IMR-90 (cell line): ENCODE data around the gene CCM2.

Experiments used
- BHLHE40 ChIP-seq: fragments of 150-350 bp; IDR thresholded peaks from 2 replicates; pipeline ENCODE4 v1.6.1; 2016; ENCODE audit warnings: mild to moderate bottlenecking, low read depth, low read length
- CEBPB ChIP-seq: IDR thresholded peaks from 2 replicates; pipeline ENCODE4 v1.6.1; 2012; ENCODE audit warnings: low read depth, low read length, improper control_type of control experiment
- CHD1 ChIP-seq: IDR thresholded peaks from 2 replicates; pipeline ENCODE4 v1.6.1; 2012; ENCODE audit warnings: low read depth, low read length, improper control_type of control experiment
- FOS ChIP-seq: fragments of 150-350 bp; IDR thresholded peaks from 2 replicates; pipeline ENCODE4 v1.6.1; 2016; ENCODE audit warnings: low read depth, low read length
- MAFK ChIP-seq: IDR thresholded peaks from 2 replicates; pipeline ENCODE4 v1.6.1; 2012; ENCODE audit warnings: low read depth, low read length, improper control_type of control experiment
- MXI1 ChIP-seq: IDR thresholded peaks from 2 replicates; pipeline ENCODE4 v1.6.1; 2012; ENCODE audit warnings: low read depth, mild to moderate bottlenecking, low read length, moderate library complexity, borderline replicate concordance
- NFE2L2 ChIP-seq: fragments of 150-350 bp; IDR thresholded peaks from 2 replicates; pipeline ENCODE4 v1.6.1; 2016; ENCODE audit warnings: low read depth, mild to moderate bottlenecking, low read length
- POLR2A ChIP-seq: IDR thresholded peaks from 2 replicates; pipeline ENCODE4 v1.6.1; 2012; ENCODE audit warnings: mild to moderate bottlenecking, low read depth, low read length
- RAD21 ChIP-seq: IDR thresholded peaks from 2 replicates; pipeline ENCODE4 v1.6.1; 2012; ENCODE audit warnings: low read length, improper control_type of control experiment
- RCOR1 ChIP-seq: IDR thresholded peaks from 2 replicates; pipeline ENCODE4 v1.6.1; 2012; ENCODE audit warnings: mild to moderate bottlenecking, low read length, improper control_type of control experiment; ENCODE audit not compliant: insufficient replicate concordance
- RFX5 ChIP-seq: IDR thresholded peaks from 2 replicates; pipeline ENCODE4 v1.8.0; 2012; ENCODE audit warnings: low read depth, mild to moderate bottlenecking, low read length, moderate library complexity
- SMC3 ChIP-seq: fragments of 150-350 bp; IDR thresholded peaks from 2 replicates; pipeline ENCODE4 v1.6.1; 2016; ENCODE audit warnings: low read depth, mild to moderate bottlenecking, antibody characterized with exemption, low read length, moderate library complexity
- TF ChIP-seq, protein P1 (sequence below): conservative IDR thresholded peaks from 2 replicates; pipeline ENCODE4 v1.5.1; 2012; ENCODE audit warnings: mild to moderate bottlenecking, low read depth, low read length, improper control_type of control experiment
- TF ChIP-seq, protein P2 (sequence below): fragments of 150-350 bp; IDR thresholded peaks from 2 replicates; pipeline ENCODE4 v1.6.1; 2017; ENCODE audit warnings: mild to moderate bottlenecking, antibody characterized with exemption, low read length, low read depth

DNA sequence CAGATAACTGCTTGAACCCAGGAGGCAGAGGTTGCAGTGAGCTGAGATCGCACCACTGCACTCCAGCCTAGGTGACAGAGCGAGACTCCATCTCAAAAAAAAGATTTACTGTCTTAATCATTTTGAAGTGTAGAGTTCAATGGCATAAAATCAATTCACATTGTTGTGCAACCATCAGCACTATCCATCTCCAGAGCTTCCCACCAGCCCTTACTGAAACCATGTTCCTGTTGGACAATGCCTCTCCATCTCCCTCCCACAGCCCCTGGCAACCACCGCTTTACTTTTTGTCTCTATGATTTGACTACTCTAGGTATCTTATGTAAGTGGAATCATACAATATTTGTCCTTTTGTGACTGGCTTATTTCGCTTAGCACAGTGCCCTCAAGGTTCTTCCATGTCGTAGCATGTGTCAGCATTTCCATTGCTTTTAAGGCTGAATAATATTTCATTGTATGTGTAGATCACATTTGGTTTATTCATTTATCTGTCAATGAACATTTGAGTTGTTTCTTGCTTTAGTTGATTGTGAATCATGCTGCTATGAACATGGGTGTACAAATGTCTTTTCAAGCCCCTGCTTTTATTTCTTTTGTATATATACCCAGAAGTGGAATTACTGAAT lies 55.7 kb downstream of the CCM2 start:
- TF ChIP-seq POLR2A = no peak
- TF ChIP-seq NFE2L2 = no peak
- TF ChIP-seq, protein P1, sequence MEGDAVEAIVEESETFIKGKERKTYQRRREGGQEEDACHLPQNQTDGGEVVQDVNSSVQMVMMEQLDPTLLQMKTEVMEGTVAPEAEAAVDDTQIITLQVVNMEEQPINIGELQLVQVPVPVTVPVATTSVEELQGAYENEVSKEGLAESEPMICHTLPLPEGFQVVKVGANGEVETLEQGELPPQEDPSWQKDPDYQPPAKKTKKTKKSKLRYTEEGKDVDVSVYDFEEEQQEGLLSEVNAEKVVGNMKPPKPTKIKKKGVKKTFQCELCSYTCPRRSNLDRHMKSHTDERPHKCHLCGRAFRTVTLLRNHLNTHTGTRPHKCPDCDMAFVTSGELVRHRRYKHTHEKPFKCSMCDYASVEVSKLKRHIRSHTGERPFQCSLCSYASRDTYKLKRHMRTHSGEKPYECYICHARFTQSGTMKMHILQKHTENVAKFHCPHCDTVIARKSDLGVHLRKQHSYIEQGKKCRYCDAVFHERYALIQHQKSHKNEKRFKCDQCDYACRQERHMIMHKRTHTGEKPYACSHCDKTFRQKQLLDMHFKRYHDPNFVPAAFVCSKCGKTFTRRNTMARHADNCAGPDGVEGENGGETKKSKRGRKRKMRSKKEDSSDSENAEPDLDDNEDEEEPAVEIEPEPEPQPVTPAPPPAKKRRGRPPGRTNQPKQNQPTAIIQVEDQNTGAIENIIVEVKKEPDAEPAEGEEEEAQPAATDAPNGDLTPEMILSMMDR = no peak
- TF ChIP-seq MAFK = no peak
- no peak for TF ChIP-seq SMC3
- TF ChIP-seq RAD21 = no peak
- no peak for TF ChIP-seq BHLHE40
- TF ChIP-seq RCOR1 = no peak
- no peak for TF ChIP-seq MXI1
- TF ChIP-seq RFX5 = no peak
- TF ChIP-seq CHD1 = no peak
- TF ChIP-seq, protein P2, sequence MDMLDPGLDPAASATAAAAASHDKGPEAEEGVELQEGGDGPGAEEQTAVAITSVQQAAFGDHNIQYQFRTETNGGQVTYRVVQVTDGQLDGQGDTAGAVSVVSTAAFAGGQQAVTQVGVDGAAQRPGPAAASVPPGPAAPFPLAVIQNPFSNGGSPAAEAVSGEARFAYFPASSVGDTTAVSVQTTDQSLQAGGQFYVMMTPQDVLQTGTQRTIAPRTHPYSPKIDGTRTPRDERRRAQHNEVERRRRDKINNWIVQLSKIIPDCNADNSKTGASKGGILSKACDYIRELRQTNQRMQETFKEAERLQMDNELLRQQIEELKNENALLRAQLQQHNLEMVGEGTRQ = no peak
- TF ChIP-seq CEBPB = no peak
- TF ChIP-seq FOS = no peak
